HepG2 (cell line): ENCODE results near the gene ADARB2. TPM values are rescaled to one million over a fixed set of nuclear protein-coding genes. Genes with fewer than 3 reads are reported as not detected.

Source experiments
- ATAC-seq: fragments of 200-7000 bp; cut with Tn5 transposase; 3 replicates; pipeline ENCODE4 v1.9.1; 2020; ENCODE audit warnings: mild to moderate bottlenecking, moderate library complexity
- BruUV-seq: library from RNA; stranded (reverse); fragments of 400-500 nt; replicated peaks from 2 replicates; lab custom pipeline; 2021; lab: Mats Ljungman, UMichigan
- CTCF ChIA-PET: fragments of 300-600 bp; formaldehyde crosslinking; extraction: SDS; loops from one replicate; lab custom pipeline; 2021; ENCODE audit warnings: low total read pairs, inconsistent platforms, low intra/inter-chr PET ratio; lab: Yijun Ruan, JAX
- POLR2A ChIA-PET: fragments of 350-600 bp; sonication (Branson Sonifier 250); formaldehyde crosslinking; loops from one replicate; lab custom pipeline; 2020; ENCODE audit warnings: antibody characterized with exemption, inconsistent platforms; lab: Yijun Ruan, JAX
- DNase-seq: peaks from one replicate; pipeline ENCODE4 v3.0.0-alpha.2; 2015; ENCODE audit warnings: low spot score
- FAIRE-seq: peaks from 3 replicates; lab custom pipeline; 2011; peaks lifted over from hg19 to GRCh38; lab: Jason Lieb, UNC
- H2AFZ ChIP-seq: one replicate; pipeline ENCODE4 v1.6.1; 2011; ENCODE audit warnings: low read length, inconsistent platforms
- H3K27ac ChIP-seq: fragments of 300-600 bp; 3 replicates; pipeline ENCODE4 v1.8.0; 2011; ENCODE audit warnings: mixed run types, mild to moderate bottlenecking, mixed read lengths, low read length, inconsistent platforms; ENCODE audit not compliant: insufficient read depth; ENCODE audit errors: extremely low read length
- H3K27me3 ChIP-seq, 2 experiments: fragments of 200-600 bp in 1 of 2; 2 replicates in 1 of 2; 3 replicates in 1 of 2; pipeline versions ENCODE4 v1.6.0 to v1.8.0; 2011; ENCODE audit warnings: low read length in 2 of 2, mild to moderate bottlenecking in 2 of 2, moderate library complexity in 2 of 2, inconsistent platforms in 1 of 2; ENCODE audit not compliant: insufficient read depth in 2 of 2, control insufficient read depth in 1 of 2
- H3K36me3 ChIP-seq, 2 experiments: fragments of 200-600 bp in 1 of 2; replicated peaks in 1 of 2; 2 replicates in 1 of 2; 3 replicates in 1 of 2; pipeline versions ENCODE4 v1.5.1 to v1.8.0; 2011; ENCODE audit warnings: low read length in 2 of 2, inconsistent platforms in 1 of 2; ENCODE audit not compliant: insufficient read depth in 2 of 2, control insufficient read depth in 1 of 2
- H3K4me1 ChIP-seq: 2 replicates; pipeline ENCODE4 v1.5.1; 2012; ENCODE audit warnings: low read length, inconsistent platforms; ENCODE audit not compliant: insufficient read depth
- H3K4me2 ChIP-seq: 2 replicates; pipeline ENCODE4 v1.6.0; 2011; ENCODE audit warnings: low read depth, low read length, inconsistent platforms
- H3K4me3 ChIP-seq, 3 experiments: fragments of 200-600 bp in 1 of 3; sonication (generic), shearing (Covaris generic) in 1 of 3; replicated peaks in 1 of 3; 2 replicates each; pipeline ENCODE4 v1.5.1; 2011 to 2016; ENCODE audit warnings: low read length in 3 of 3, inconsistent platforms in 2 of 3, low read depth in 2 of 3, mild to moderate bottlenecking in 2 of 3, control low read depth in 1 of 3, mixed read lengths in 1 of 3; ENCODE audit not compliant: insufficient read depth in 1 of 3
- H3K79me2 ChIP-seq: one replicate; pipeline ENCODE4 v1.6.1; 2011; ENCODE audit warnings: low read length, inconsistent platforms; ENCODE audit not compliant: insufficient read depth
- H3K9ac ChIP-seq: 2 replicates; pipeline ENCODE4 v1.6.0; 2011; ENCODE audit warnings: mild to moderate bottlenecking, low read depth, low read length, inconsistent platforms; ENCODE audit not compliant: insufficient read depth
- H3K9me3 ChIP-seq: 2 replicates; pipeline ENCODE4 v1.5.1; 2012; ENCODE audit warnings: mild to moderate bottlenecking, low read length
- H4K20me1 ChIP-seq: 2 replicates; pipeline ENCODE4 v1.6.0; 2011; ENCODE audit warnings: inconsistent platforms, mild to moderate bottlenecking, low read length, moderate library complexity; ENCODE audit not compliant: insufficient read depth
- ETV5 ChIP-seq: IDR thresholded peaks from 2 replicates; pipeline ENCODE4 v1.6.1; 2018; ENCODE audit warnings: missing biosample characterization, missing genetic modification reagents, inconsistent platforms, borderline replicate concordance
- FOXC1 ChIP-seq: sonication (generic); formaldehyde crosslinking; IDR thresholded peaks from 2 replicates; pipeline ENCODE4 v1.8.0; 2022; ENCODE audit warnings: mild to moderate bottlenecking, missing genetic modification reagents, borderline replicate concordance
- GLI4 ChIP-seq: sonication (generic); formaldehyde crosslinking; IDR thresholded peaks from 2 replicates; pipeline ENCODE4 v1.5.1; 2020; ENCODE audit warnings: missing genetic modification reagents, mild to moderate bottlenecking, moderate library complexity, borderline replicate concordance
- HMG20B ChIP-seq: conservative IDR thresholded peaks from 2 replicates; pipeline ENCODE4 v1.6.1; 2016; ENCODE audit warnings: missing genetic modification reagents, missing compliant biosample characterization
- HNF1B ChIP-seq: sonication (generic); formaldehyde crosslinking; IDR thresholded peaks from 2 replicates; pipeline ENCODE4 v1.5.1; 2020; ENCODE audit warnings: mild to moderate bottlenecking, moderate library complexity, missing genetic modification reagents
- PAF1 ChIP-seq: IDR thresholded peaks from 2 replicates; pipeline ENCODE4 v1.6.1; 2016; ENCODE audit warnings: missing genetic modification reagents, missing compliant biosample characterization
- PHB2 ChIP-seq: fragments of 450-650 bp; IDR thresholded peaks from 2 replicates; pipeline ENCODE4 v1.6.1; 2018; ENCODE audit not compliant: partially characterized antibody
- POLR2AphosphoS5 ChIP-seq: IDR thresholded peaks from 2 replicates; pipeline ENCODE4 v1.6.1; 2012; ENCODE audit warnings: low read depth, low read length
- RBM22 ChIP-seq: fragments of 200-400 bp; formaldehyde crosslinking; optimal IDR thresholded peaks from 2 replicates; pipeline ENCODE3; 2017; ENCODE audit warnings: mild to moderate bottlenecking, low read length, moderate library complexity
- TFAP4 ChIP-seq: sonication (generic); IDR thresholded peaks from 2 replicates; pipeline ENCODE4 v1.6.1; 2016; ENCODE audit warnings: low read depth, borderline replicate concordance
- WIZ ChIP-seq: sonication (generic); formaldehyde crosslinking; IDR thresholded peaks from 2 replicates; pipeline ENCODE4 v1.5.1; 2020; ENCODE audit warnings: mild to moderate bottlenecking, missing genetic modification reagents
- YY1 ChIP-seq: IDR thresholded peaks from 2 replicates; pipeline ENCODE4 v1.6.1; 2011; ENCODE audit warnings: low read length, low read depth, moderate library complexity, mild to moderate bottlenecking; ENCODE audit not compliant: insufficient read depth, insufficient replicate concordance
- ZBTB38 ChIP-seq: sonication (generic); formaldehyde crosslinking; IDR thresholded peaks from 2 replicates; pipeline ENCODE4 v1.5.1; 2020; ENCODE audit warnings: mild to moderate bottlenecking, missing genetic modification reagents
- ZNF224 ChIP-seq: sonication (generic); formaldehyde crosslinking; IDR thresholded peaks from 2 replicates; pipeline ENCODE4 v1.5.0; 2020; ENCODE audit warnings: mild to moderate bottlenecking, missing genetic modification reagents
- ZNF501 ChIP-seq: sonication (generic); formaldehyde crosslinking; IDR thresholded peaks from 2 replicates; pipeline ENCODE4 v1.5.1; 2020; ENCODE audit warnings: mild to moderate bottlenecking, moderate library complexity, missing genetic modification reagents
- ZNF660 ChIP-seq: sonication (generic); formaldehyde crosslinking; IDR thresholded peaks from 2 replicates; pipeline ENCODE4 v1.5.1; 2020; ENCODE audit warnings: mild to moderate bottlenecking, low read depth, missing genetic modification reagents, borderline replicate concordance
- WGBS: methylation state at CpG from one replicate; pipeline ENCODE4 v1.1.6; 2017; ENCODE audit warnings: low lambda C conversion rate; 5-methylcytosine and 5-hydroxymethylcytosine counted together
- in situ Hi-C: cut with HindIII; loops from 2 replicates; pipeline ENCODE4 v1.10.0; 2017; ENCODE audit warnings: low pct_unique_long_range_greater_than_20kb; ENCODE audit not compliant: extremely low pct_ligation_motif_present
- intact Hi-C: fragments of 100-400 bp; cut with micrococcal nuclease; formaldehyde crosslinking; loops from one replicate; pipeline ENCODE4 v1.10.0; 2022; ENCODE audit not compliant: unreplicated experiment
- polyA plus RNA-seq, 8 experiments: library from polyadenylated mRNA; depleted of rRNA in 3 of 8; stranded (reverse) in 7 of 8; unstranded in 1 of 8; fragments of >200 nt; fragmentation: Illumina TruSeq in 4 of 8; extraction: Trizol in 4 of 8; gene quantifications; 2 replicates each; pipeline versions ENCODE4 v1.2.1 to v1.2.3, GENCODE V29; 2011 to 2016; ENCODE audit warnings: low read depth in 4 of 8, missing spikeins in 1 of 8, mixed read lengths in 1 of 8; ENCODE audit not compliant: insufficient read depth in 1 of 8
- total RNA-seq, 5 experiments: library from RNA; depleted of rRNA; stranded (reverse); fragments of >200 nt; fragmentation: Illumina TruSeq; extraction: Trizol; gene quantifications; 2 replicates each; pipeline ENCODE4 v1.2.3, GENCODE V29; 2016; ENCODE audit warnings: low read depth in 1 of 5

ADARB2 gene
- total and polyA plus RNA-seq, 2 of the 13 experiments (the other 11 are each of a cell fraction or from before 2014, with no cell fraction given) = not detected

GRCh38 chr10:1642600-1643160 is 94.6 kb downstream of the ADARB2 start (continued):
- TF ChIP-seq ZNF501 (CRISPR knock-in tag) (no peak), ZNF224 (CRISPR knock-in tag) (no peak), RBM22 (no peak)

GRCh38 chr10:1641402-1641801 is 95.9 kb downstream of the ADARB2 start:
- no peak for ATAC-seq
- H2AFZ ChIP-seq = no peak overlapping the region
- no peak overlapping the region for H3K27ac ChIP-seq
- no peak overlapping the region for H3K4me2 ChIP-seq
- H3K36me3 ChIP-seq = no peaks in the 10 kb centered on the region
- no peaks in the 10 kb centered on the region for H3K9me3 ChIP-seq
- CTCF ChIA-PET = no interaction called here
- intact Hi-C loops = no loop called here
- no peak for DNase-seq
- POLR2A ChIA-PET = no interaction called here
- H3K79me2 ChIP-seq = no peaks in the 10 kb centered on the region
- no peak for FAIRE-seq
- TF ChIP-seq ZBTB38 (CRISPR knock-in tag) = no peak
- no peak for TF ChIP-seq WIZ (CRISPR knock-in tag)
- TF ChIP-seq FOXC1 (CRISPR knock-in tag) = no peak
- in situ Hi-C loops = no loop called here
- 0% methylated on average over 7 of the region's 7 CpGs for WGBS
- no TSS peak for BruUV-seq
- H3K27me3 ChIP-seq = no peaks in the 10 kb centered on the region; a peak in 1 of 5 replicates
- H3K4me3 ChIP-seq = no peak overlapping the region
- no peaks in the 10 kb centered on the region for H3K4me1 ChIP-seq
- H4K20me1 ChIP-seq = no peaks in the 10 kb centered on the region
- no peak overlapping the region for H3K9ac ChIP-seq

GRCh38 chr10:1638889-1639419 is 98.4 kb downstream of the ADARB2 start:
- no TSS peak for BruUV-seq
- no peaks in the 10 kb centered on the region for H3K36me3 ChIP-seq
- ChIA-PET POLR2A (no interaction called here), CTCF (no interaction called here)
- no peaks in the 10 kb centered on the region for H3K9me3 ChIP-seq
- H3K4me1 ChIP-seq = no peaks in the 10 kb centered on the region
- intact Hi-C loops (no loop called here), in situ Hi-C loops (no loop called here)
- H3K4me2 ChIP-seq = no peak overlapping the region
- H3K27ac ChIP-seq = no peak overlapping the region
- no peak for ATAC-seq
- no peak overlapping the region for H3K4me3 ChIP-seq
- no peak for DNase-seq
- 20% methylated on average over 1 of the region's 7 CpGs for WGBS
- H4K20me1 ChIP-seq = no peaks in the 10 kb centered on the region
- peaks cover 0 to 15% of the 10 kb centered on the region in 2 experiments; a peak in 2 of 5 replicates for H3K27me3 ChIP-seq
- FAIRE-seq = no peak
- H2AFZ ChIP-seq = no peak overlapping the region
- H3K79me2 ChIP-seq = no peaks in the 10 kb centered on the region
- H3K9ac ChIP-seq = no peak overlapping the region
- TF ChIP-seq HMG20B (CRISPR knock-in tag) (no peak), ZNF660 (CRISPR knock-in tag) (no peak), POLR2AphosphoS5 (no peak), HNF1B (no peak), ETV5 (no peak), PAF1 (CRISPR knock-in tag) (no peak), YY1 (no peak), TFAP4 (no peak), PHB2 (no peak), GLI4 (CRISPR knock-in tag) (no peak)
